GM18498 (cell line): ENCODE results near the gene HES2.
"Not testable (repeated sequence)": the region's sequence is repeated elsewhere in the genome, so short reads cannot be mapped to it uniquely, and the experiment has no call there.

ENCODE experiments used
- ATAC-seq: cut with Tn5 transposase; IDR thresholded peaks from one replicate; pipeline ENCODE4 v1.9.1; 2021; ENCODE audit warnings: mild to moderate bottlenecking, moderate library complexity; ENCODE audit not compliant: unreplicated experiment

The HES2 gene

DNA sequence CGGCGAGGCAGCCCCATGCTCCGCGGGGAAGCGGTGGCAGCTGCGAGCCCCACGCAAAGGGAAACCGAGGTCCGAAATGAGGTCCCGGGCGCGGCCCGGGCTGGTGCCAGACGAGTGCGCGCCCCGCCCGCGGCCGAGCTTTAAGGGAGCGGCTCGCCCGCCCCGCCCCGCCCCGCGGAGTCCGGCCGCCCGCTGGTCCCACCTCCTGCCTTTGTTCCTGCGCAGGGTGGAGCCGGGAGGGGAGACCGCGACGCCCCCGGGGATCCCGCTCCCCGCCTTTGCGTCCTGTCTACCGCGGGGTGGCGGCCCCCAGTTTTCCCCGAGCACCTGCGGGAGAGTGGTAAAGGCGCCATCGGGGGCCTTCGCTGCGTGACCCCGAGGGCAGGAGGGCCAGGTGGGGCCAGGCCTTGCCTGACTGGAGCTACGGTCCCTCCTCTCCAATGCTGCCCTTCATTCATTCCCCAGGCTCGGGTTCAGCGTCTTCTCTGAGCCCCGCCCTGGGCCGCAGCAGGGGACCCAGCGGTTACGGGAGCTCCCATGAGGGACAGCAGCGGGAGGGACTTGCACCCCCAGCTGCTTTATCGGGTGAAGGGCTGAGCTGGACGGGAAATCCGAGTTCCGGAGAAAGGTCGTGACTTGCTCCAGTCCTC lies at the start of gene HES2:
HES2 (minus strand) TSS at position 116 of the 650 bp plus-strand sequence; CDS start at position 17, 99 bp downstream.
- ATAC-seq: no peak

DNA sequence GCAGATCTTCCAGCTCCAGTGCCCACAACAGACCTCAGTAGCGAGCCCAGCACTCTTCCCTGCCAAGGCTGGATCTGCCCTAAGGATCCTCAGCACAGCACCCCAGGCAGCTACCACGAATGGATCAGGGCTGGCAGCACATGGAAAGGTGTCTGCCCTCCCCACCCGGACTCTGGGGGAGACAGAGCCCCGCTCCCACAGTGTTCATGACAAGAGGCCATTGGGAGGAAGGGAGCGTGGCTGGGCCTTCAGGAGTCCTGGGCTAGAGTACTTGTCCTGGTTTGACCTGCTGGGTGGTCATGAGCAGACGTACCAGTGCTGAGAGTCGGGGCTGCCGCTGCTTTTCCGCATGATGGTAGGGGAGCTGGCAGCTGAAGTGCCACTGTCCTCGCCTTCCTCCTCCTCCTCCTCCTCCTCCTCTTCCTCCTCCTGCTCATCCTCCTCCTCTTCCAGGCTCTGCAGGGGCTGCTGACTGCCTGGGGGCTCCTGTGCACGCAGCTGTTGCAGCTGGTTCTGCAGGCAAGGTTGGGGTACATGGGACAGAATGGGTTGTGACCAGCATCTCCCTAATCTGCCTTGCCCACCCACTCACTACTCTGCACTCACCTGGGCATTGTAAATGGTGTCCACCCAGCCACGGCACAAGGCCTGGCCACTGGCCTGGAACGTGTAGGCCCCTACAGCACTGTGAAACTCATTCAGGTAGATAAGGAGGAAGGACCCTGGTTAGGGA lies 49.2 kb upstream of the HES2 start:
- no peak for ATAC-seq

GRCh38 chr1:6467744-6468688 lies 48.3 kb upstream of the HES2 start:
- ATAC-seq: no peak

GRCh38 chr1:6467224-6467623 lies 47.5 kb upstream of the HES2 start:
- ATAC-seq: no peak

- no peak for ATAC-seq
Measured at GRCh38 chr1:6466751-6467150, 47.0 kb upstream of the HES2 start.

DNA sequence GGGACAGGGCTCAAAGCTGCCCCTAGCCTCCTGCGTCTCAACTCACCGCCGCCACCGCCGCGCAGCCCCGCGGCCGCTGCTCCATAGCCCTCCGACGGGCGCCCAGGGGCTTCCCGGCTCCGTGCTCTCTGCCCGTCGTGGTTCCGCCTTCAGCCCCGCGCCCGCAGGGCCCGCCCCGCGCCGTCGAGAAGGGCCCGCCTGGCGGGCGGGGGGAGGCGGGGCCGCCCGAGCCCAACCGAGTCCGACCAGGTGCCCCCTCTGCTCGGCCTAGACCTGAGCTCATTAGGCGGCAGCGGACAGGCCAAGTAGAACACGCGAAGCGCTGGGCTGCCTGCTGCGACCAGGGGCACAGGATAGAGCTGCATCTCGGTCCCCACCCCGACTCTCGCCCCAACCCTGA lies 46.3 kb upstream of the HES2 start, which contains the start of gene TNFRSF25:
TNFRSF25 (minus strand) TSS at position 151 of the 400 bp plus-strand sequence; CDS start at position 85, 66 bp downstream.
- no peak for ATAC-seq

GRCh38 chr1:6465461-6466005 lies 45.8 kb upstream of the HES2 start:
- no peak for ATAC-seq

DNA sequence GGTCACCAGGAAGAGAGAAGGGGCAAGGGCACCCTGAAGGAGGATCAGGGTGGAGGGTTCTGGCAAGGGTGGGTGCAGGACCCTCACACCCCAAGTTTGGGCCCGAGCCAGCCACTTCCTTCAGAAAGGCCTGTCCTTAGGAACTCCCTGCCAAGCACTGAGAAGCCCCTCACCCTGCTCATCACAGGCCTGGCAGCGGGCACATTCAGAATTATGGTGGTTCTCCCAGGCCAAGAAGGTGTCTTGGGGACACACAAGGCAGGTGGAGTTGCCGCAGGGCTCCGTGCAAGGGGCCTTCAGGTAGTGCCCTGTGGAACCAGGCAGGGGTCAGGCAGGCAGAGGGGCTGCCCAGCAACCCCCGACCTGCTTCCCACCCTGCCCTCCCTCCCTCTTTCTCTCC lies 45.2 kb upstream of the HES2 start:
- no peak for ATAC-seq

GRCh38 chr1:6464514-6464836 lies 44.8 kb upstream of the HES2 start:
- ATAC-seq: no peak

GRCh38 chr1:6463120-6463412 lies 43.3 kb upstream of the HES2 start:
- no peak for ATAC-seq

DNA sequence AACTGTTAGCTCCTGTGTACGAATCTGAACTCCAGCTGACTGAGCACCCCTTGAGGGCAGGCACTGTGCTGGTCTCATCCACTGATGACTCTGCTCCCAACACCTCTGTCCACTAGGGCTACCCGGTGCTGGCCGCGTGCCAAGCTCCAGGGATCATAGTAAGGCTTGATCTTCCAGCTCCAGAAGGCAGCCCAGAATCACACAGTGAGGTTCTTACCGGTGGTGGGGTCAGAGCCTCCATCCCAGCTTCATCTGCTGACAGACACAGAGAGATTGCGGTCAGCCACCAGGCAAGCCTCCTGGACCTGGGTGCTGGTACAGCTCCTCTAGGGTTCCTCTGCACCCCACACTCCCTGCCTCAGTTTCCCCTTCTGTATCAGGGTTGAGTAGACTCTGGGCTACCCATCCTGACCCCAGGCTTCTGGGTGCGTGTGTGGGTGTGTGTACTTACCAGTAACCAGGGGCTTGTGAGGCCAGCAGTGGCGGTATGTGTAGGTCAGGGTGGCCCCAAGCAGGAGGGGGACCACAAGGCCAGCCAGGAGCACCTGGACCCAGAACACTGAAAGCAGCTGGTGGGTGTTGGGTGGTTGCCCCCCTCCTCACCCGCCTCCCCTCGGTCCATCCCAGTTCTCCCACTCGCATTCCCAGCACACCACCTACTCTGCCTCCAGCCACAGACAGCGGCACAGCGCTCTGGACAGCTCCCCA lies 42.8 kb upstream of the HES2 start:
- ATAC-seq: no peak

DNA sequence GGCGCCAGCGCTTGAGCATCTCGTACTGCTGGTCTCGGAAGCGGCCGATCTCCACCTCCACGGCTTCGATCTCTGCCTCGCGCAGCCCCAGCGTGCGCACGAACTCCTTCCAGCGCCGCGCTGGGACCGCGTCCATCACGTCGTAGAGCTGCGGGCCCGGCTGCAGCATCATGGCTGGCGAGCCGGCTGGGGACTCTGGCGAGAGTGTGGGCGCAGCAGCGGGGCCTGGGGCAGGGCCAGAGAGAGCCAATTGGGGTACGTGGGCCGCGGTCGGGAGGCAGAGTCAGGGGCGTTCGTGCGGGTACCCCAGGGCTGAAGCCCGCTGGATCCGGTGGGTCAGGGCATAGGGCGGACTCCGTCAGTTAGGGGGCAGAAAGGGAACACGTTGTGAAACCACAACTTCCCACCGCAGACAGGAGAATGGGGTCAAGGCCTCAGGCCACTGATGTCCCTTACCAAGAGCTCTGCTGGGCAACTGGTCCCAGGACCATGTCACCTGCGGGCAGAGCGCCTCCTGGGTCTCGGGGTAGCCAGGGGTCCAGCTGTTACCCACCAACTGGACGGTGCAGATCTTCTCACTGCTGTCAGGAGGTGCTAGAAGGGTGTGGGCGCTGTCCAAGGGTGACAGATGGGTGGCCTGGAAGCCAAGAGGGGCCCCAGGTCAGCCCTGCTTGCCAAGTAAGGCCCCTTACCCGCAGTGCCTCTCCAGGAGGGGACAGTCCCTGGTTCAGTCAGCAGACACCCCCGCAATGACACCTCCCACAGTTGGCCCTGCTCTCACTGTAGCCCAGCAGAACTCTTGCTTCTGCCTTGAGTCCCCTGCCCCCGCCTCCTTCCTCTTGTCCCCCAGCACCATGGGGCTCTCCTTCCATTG lies 42.1 kb upstream of the HES2 start:
- no peak for ATAC-seq

GRCh38 chr1:6461051-6461530 lies 41.4 kb upstream of the HES2 start:
- ATAC-seq: no peak

DNA sequence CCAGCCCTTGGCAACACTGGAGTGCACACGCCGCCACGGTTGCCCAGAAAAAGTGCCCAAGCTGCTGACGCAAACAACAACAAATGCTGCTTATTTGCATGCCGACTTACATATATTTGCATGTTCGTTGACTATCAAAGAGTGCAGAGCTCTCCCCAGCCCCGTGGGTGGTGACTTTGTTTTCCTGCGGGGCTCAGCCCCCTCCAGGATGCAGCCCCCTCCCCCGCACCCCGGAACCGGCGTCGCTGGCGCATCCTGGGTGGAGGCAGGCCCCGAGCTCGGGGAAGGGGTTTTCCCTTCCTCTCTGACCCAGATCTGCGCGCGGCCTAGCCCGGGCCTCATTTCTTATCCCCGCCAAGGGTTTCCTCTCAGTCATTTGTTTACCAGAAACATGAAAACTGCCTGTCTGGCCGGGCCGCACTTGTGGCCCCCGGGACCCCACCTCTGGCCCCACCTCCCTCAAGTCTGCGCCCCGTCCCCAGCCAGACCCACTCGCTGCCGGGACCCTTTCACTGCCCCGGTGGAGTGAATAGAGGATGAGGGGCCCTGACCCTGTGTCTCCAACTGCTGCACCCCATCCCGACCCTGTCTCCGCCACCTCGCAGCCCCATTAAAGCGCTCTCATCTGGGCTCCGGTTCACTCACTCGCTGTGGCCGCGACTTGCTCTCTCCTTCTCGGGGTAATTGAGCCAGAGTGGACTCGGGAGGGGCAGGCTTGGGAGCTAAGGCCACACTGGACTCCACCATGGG lies 40.8 kb upstream of the HES2 start:
- ATAC-seq: no peak

GRCh38 chr1:6459850-6460265 lies 40.1 kb upstream of the HES2 start:
- ATAC-seq: no peak

DNA sequence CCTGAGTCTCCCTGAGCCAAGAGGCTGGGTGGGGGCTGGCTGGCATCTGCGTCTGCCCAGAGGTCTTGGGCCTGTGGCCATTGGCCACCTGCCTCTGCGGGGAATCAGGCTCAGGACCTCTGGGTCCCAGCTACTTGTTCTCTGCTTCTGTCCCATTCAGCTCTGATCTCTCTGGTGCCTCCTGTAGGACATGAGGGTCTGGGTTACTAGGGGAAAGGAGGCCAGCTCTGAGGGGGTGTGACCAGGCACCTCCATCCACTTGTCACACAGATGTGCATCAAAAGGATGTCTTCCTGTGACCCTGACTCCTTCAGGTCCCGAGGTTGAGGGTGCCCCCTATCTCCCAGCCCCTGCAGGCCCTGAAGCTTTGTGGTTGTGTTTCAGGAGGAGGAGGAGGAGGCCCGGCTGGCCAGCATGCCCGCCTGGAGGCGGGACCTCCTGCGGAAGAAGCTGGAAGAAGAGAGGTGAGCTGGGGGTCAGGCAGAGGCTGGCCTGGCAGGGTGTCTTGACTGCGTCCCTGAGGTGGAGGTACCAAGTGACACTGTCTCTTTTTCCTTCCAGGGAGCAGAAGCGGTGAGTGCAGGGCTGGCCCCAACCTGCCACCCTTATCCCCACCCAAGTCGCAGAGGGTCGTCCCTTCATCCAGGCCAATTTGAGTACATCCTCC lies 37.2 kb upstream of the HES2 start:
- ATAC-seq: no peak

DNA sequence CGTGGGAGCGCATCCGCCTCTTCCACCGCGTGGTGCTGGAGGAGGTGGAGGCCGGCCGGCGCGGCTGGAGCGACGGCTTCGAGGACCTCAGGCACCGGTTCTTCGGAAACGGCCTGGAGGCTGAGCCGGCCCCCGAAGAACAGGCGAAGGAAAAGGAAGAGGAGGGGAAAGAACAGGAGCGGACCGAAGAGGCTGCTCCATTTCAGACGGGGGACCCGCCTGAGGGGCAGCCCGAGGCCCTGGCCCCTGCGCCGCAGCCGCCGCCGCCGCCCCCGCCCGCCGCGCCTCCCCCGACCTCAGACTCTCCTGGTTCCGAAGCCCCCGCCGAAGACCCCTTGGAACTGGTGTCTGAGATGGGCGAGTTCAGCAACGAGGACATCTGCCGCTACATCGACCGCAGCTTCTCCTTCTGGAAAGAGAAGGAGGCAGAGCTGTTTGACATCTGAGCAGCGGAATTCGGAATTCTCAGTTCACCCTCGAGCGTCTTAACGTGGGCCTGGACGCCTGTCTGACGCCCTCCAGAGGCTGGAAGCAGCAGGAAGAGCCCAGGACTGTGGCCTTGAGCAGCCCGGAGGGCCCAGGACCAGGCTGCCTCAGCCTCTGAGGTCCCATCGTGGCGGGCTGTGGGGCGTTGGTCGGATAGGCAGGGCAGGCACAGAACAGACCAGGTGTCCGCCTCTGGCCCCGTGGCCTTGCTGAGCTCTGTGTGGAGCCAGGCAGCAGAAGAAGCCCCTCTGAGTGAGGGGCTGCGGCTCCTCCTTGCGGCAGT lies 36.2 kb upstream of the HES2 start:
- ATAC-seq: not testable (repeated sequence)
